Vagina (tissue), 2 donors: Measurements from ENCODE around the gene IQGAP2. TPM values are rescaled to one million over a fixed set of nuclear protein-coding genes. Genes with fewer than 3 reads are reported as not detected.
"Not testable (repeated sequence)": the region's sequence is repeated elsewhere in the genome, so short reads cannot be mapped to it uniquely, and the experiment has no call there.

Experiments
- DNase-seq, 2 donors: peaks; one replicate each; pipeline ENCODE4 v3.0.0-alpha.2; 2017; ENCODE audit errors: extremely low spot score in 2 of 2
- H3K27ac ChIP-seq: fragments of 200-600 bp; sonication (generic); one replicate; pipeline ENCODE4 v1.5.1; 2019
- H3K27me3 ChIP-seq: fragments of 200-600 bp; sonication (generic); one replicate; pipeline ENCODE4 v1.5.1; 2019
- H3K36me3 ChIP-seq, 2 donors: fragments of 200-600 bp; sonication (generic); one replicate each; pipeline ENCODE4 v1.5.1; 2017 to 2019
- H3K4me1 ChIP-seq: fragments of 200-600 bp; sonication (generic); one replicate; pipeline ENCODE4 v1.5.1; 2019
- H3K4me3 ChIP-seq, 2 donors: fragments of 200-600 bp; sonication (generic); 1 replicate in 1 of 2; 2 replicates in 1 of 2; pipeline ENCODE4 v1.5.1; 2016 to 2019
- H3K9me3 ChIP-seq: fragments of 200-600 bp; sonication (generic); one replicate; pipeline ENCODE4 v1.5.1; 2019
- POLR2A ChIP-seq, 2 donors: fragments of 450-650 bp; IDR thresholded peaks; one replicate each; pipeline ENCODE4 v1.6.1; 2017; ENCODE audit warnings: antibody characterized with exemption in 2 of 2, mild to moderate bottlenecking in 2 of 2, moderate library complexity in 2 of 2
- POLR2AphosphoS5 ChIP-seq, 2 donors: sonication (generic); formaldehyde crosslinking; IDR thresholded peaks; one replicate each; pipeline ENCODE4 v1.9.0; 2017; ENCODE audit warnings: antibody characterized with exemption in 2 of 2, mild to moderate bottlenecking in 2 of 2, low read depth in 1 of 2; ENCODE audit not compliant: insufficient read depth in 1 of 2
- intact Hi-C: fragments of 100-400 bp; cut with DNase I; formaldehyde crosslinking; loops from one replicate; pipeline ENCODE4 v1.15.1; 2023
- total RNA-seq: library from RNA; depleted of rRNA; stranded (reverse); fragments of >200 nt; gene quantifications from one replicate; pipeline ENCODE4 v1.2.3, GENCODE V29; 2016
- TF ChIP-seq, protein P1 (sequence below), 3 experiments: fragments of 450-650 bp in 2 of 3; fragments of 200-600 bp in 1 of 3; sonication (generic) in 1 of 3; IDR thresholded peaks; one replicate each; pipeline ENCODE4 v1.5.1; 2017 to 2019; ENCODE audit warnings: antibody characterized with exemption in 3 of 3, mild to moderate bottlenecking in 2 of 3, moderate library complexity in 2 of 3

The IQGAP2 gene
- total RNA-seq, 1 donor from 2014 or later: 8.6 TPM

DNA sequence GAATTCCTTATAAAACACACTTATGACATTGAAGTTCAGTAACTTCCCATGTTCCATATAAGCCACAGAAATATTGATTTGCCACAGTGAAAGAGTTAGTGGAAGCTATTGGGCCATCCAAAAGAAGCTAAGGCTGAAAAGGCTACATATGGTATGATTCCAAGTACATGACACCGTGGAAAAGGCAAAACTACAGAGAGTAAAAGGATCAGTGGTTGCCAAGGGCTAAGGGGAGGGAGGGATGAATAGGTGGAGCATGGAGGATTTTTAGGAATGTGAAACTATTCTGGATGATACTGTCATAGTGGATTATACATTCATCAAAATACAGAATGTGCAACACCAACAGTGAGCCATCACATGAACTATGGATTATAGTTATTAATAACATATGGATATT, 110.4 kb downstream of the IQGAP2 start:
- DNase-seq: no peak
- no peaks in the 10 kb centered on the region for H3K4me1 ChIP-seq
- no peaks in the 10 kb centered on the region for H3K27me3 ChIP-seq
- TF ChIP-seq POLR2A (IDR thresholded peaks at IDR 0.05): no peak
- TF ChIP-seq, protein P1, sequence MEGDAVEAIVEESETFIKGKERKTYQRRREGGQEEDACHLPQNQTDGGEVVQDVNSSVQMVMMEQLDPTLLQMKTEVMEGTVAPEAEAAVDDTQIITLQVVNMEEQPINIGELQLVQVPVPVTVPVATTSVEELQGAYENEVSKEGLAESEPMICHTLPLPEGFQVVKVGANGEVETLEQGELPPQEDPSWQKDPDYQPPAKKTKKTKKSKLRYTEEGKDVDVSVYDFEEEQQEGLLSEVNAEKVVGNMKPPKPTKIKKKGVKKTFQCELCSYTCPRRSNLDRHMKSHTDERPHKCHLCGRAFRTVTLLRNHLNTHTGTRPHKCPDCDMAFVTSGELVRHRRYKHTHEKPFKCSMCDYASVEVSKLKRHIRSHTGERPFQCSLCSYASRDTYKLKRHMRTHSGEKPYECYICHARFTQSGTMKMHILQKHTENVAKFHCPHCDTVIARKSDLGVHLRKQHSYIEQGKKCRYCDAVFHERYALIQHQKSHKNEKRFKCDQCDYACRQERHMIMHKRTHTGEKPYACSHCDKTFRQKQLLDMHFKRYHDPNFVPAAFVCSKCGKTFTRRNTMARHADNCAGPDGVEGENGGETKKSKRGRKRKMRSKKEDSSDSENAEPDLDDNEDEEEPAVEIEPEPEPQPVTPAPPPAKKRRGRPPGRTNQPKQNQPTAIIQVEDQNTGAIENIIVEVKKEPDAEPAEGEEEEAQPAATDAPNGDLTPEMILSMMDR (IDR thresholded peaks at IDR 0.05): no peak
- no peaks in the 10 kb centered on the region for H3K36me3 ChIP-seq
- no peaks in the 10 kb centered on the region for H3K9me3 ChIP-seq
- intact Hi-C loops: no loop called here
- H3K4me3 ChIP-seq: no peak overlapping the region
- no peak overlapping the region for H3K27ac ChIP-seq

DNA sequence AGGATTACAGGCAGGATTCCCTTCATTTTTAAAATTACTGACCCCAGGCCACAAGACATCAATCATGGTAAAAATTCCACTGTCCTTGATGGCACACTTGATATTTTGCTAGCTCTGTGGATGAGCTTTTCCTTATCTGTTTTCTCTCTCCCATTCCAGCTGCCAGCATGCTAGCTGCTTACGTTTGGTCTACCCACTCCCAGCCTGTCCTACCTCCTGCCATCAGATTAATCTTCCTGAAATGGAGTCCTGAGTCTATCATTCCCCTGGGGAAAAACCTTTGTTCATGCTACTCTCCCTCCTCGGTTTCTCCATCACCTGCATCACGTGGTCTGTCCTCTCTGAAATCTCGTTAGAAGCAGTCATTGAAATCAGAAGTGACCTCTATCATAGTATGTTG, 111.2 kb downstream of the IQGAP2 start:
- Histone ChIP-seq H3K36me3 (no peaks in the 10 kb centered on the region), H3K9me3 (no peaks in the 10 kb centered on the region), H3K27me3 (no peaks in the 10 kb centered on the region), H3K4me3 (no peak overlapping the region), H3K4me1 (no peaks in the 10 kb centered on the region), H3K27ac (no peak overlapping the region)
- TF ChIP-seq, protein P1 (IDR thresholded peaks at IDR 0.05): no peak
- TF ChIP-seq POLR2A (IDR thresholded peaks at IDR 0.05) (no peak), POLR2AphosphoS5 (IDR thresholded peaks at IDR 0.05; ENCODE audit: insufficient read depth in 1 of 2, low read depth in 1 of 2) (no peak)
- no peak for DNase-seq
- intact Hi-C loops: no loop called here

DNA sequence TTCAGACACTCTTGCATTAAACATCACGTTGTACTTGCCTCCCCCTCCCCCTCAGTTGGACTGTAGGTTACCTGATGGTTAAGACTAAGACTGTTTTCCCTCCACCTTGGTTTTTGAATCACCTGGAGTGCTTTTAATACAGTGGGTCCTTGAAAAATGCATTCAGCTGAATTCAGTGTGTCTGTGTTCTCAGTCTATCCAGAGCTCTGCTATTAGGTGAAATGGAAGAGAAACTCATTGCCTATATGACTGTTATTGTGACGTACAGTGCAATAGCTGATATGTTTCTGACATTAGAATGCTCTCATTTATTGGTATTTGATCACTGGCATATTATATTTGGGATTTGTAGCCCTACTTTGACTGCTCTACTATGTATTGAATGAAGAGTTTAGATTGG, 111.6 kb downstream of the IQGAP2 start:
- H3K4me1 ChIP-seq: no peaks in the 10 kb centered on the region
- H3K9me3 ChIP-seq: no peaks in the 10 kb centered on the region
- no peak overlapping the region for H3K27ac ChIP-seq
- H3K36me3 ChIP-seq: no peaks in the 10 kb centered on the region
- no peaks in the 10 kb centered on the region for H3K27me3 ChIP-seq
- no peak for DNase-seq
- TF ChIP-seq, protein P1 (IDR thresholded peaks at IDR 0.05): no peak
- TF ChIP-seq POLR2A (IDR thresholded peaks at IDR 0.05) (no peak), POLR2AphosphoS5 (IDR thresholded peaks at IDR 0.05; ENCODE audit: insufficient read depth in 1 of 2, low read depth in 1 of 2) (no peak)
- intact Hi-C loops: no loop called here
- H3K4me3 ChIP-seq: no peak overlapping the region

DNA sequence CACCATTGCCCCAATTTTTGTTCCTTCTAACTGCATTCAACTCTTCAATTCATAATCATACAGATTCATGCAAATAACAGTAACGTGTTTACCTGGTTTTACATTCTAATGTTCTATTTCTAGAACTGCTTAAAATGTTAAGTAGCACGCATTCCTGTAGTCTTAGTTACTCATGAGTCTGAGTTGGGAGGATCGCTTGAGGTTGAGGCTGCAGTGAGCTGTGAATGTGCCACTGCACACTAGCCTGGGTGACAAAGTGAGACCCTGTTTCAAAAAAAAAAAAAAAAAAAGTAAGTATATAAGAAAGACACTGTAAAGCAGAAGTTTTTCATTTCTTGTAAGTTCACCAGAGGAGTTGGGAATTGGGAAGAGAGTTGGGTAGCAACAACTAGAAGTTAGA, 114.2 kb downstream of the IQGAP2 start:
- Histone ChIP-seq H3K9me3 (no peaks in the 10 kb centered on the region), H3K27ac (no peak overlapping the region), H3K4me3 (no peak overlapping the region), H3K27me3 (no peaks in the 10 kb centered on the region), H3K36me3 (no peaks in the 10 kb centered on the region), H3K4me1 (peaks cover 18% of the 10 kb centered on the region)
- DNase-seq: no peak
- TF ChIP-seq POLR2AphosphoS5 (IDR thresholded peaks at IDR 0.05; ENCODE audit: insufficient read depth in 1 of 2, low read depth in 1 of 2) (no peak), POLR2A (IDR thresholded peaks at IDR 0.05) (no peak)
- TF ChIP-seq, protein P1 (IDR thresholded peaks at IDR 0.05): no peak
- intact Hi-C loops: no loop called here

DNA sequence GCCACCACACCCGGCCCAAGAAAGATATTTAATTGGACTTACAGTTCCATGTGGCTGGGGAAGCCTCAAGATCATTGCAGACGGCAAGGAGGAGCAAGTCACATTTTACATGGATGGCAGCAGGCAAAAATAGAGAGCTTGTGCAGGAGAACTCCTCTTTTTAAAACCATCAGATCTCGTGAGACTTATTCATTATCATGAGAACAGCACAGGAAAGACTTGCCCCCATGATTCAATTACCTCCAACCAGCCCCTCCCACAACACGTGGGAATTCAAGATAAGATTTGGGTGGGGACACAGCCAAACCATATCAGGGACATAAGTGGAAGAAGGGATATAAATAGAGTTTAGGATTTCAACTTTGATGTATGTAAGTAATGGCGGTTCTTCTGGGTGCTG, 115.2 kb downstream of the IQGAP2 start:
- H3K27me3 ChIP-seq, H3K9me3 ChIP-seq, H3K4me3 ChIP-seq, DNase-seq, H3K36me3 ChIP-seq, intact Hi-C loops, H3K27ac ChIP-seq: not testable (repeated sequence)
- H3K4me1 ChIP-seq: peaks cover 18% of the 10 kb centered on the region

DNA sequence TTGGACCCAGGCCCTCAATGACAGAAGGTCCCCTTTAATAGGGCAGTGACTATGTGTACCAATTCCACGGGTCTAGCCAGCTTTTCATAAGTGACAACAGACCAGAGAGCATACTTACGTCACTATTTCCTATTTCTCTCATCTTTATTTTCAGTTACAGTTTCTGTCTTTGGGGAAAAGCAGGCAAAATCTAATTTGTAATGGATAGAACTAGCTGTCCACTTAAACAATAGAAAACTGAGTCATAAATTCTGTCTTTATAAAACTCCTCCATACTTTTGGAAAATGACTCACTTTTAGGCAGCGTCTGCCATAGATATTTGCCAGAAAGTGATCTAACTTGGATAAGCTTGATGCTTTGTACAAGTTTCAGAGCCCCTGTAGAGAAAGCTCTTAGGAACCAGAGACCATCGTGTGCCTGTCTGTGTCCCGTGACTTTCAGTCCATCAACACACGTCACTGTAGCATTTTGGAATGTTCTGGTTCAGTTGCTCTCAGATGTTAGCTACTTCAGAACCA, 118.2 kb downstream of the IQGAP2 start:
- Histone ChIP-seq H3K27ac (no peak overlapping the region), H3K27me3 (no peaks in the 10 kb centered on the region), H3K36me3 (no peaks in the 10 kb centered on the region), H3K4me3 (no peak overlapping the region), H3K9me3 (no peaks in the 10 kb centered on the region), H3K4me1 (peaks cover 18% of the 10 kb centered on the region)
- TF ChIP-seq, protein P1 (IDR thresholded peaks at IDR 0.05): no peak
- no peak for TF ChIP-seq POLR2A (IDR thresholded peaks at IDR 0.05)
- TF ChIP-seq POLR2AphosphoS5 (IDR thresholded peaks at IDR 0.05; ENCODE audit: insufficient read depth in 1 of 2, low read depth in 1 of 2): no peak
- intact Hi-C loops: no loop called here
- no peak for DNase-seq
